Astrocyte (in vitro differentiated cells and primary cell): Measurements from ENCODE around the gene KRT76.

ENCODE experiments used
- EZH2 ChIP-seq: IDR thresholded peaks from 2 replicates; pipeline ENCODE4 v1.6.1; 2012; ENCODE audit warnings: mild to moderate bottlenecking, low read length, inconsistent platforms; ENCODE audit not compliant: insufficient read depth
- TF ChIP-seq, protein P1 (sequence below): IDR thresholded peaks from 2 replicates; pipeline ENCODE4 v1.5.1; 2011; ENCODE audit warnings: low read depth, mild to moderate bottlenecking, inconsistent platforms, low read length, moderate library complexity; ENCODE audit not compliant: insufficient read depth

DNA sequence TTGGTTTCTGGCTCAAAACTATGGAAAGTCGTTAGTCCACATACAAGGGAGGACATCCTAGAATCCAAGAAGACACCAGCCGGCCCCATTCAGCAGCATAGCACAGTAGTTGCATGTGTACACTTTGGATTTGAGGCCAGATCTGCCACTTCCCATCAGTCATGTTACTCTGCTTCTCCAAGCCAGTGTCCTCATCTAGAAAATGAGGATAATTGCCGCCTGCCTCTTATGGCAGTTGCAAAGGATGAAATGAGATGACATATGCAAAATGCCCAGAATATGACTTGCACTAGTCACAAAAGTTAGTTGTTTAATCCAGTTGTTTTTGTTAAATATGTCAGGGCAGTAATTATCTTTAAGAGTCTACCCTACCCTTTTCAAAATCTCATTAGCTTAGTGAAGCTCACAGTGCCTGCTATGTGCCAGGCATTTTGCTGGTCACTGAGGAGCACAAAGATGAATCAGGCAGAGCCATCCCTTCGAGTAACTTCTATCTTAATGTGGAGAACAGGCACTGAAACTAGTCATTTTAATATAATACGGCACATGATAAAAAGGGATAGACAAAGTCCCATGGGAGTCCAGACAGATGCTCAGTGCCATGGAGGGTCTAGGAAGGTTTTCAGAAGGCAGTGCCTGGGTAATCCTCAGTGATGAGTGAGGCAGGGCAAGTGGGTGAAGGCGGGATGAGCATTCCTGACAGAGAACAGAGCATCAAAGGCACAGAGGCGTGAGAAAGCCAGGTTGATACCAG, 6.6 kb upstream of the KRT76 start:
- TF ChIP-seq, protein P1, sequence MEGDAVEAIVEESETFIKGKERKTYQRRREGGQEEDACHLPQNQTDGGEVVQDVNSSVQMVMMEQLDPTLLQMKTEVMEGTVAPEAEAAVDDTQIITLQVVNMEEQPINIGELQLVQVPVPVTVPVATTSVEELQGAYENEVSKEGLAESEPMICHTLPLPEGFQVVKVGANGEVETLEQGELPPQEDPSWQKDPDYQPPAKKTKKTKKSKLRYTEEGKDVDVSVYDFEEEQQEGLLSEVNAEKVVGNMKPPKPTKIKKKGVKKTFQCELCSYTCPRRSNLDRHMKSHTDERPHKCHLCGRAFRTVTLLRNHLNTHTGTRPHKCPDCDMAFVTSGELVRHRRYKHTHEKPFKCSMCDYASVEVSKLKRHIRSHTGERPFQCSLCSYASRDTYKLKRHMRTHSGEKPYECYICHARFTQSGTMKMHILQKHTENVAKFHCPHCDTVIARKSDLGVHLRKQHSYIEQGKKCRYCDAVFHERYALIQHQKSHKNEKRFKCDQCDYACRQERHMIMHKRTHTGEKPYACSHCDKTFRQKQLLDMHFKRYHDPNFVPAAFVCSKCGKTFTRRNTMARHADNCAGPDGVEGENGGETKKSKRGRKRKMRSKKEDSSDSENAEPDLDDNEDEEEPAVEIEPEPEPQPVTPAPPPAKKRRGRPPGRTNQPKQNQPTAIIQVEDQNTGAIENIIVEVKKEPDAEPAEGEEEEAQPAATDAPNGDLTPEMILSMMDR, result no peak
- no peak for TF ChIP-seq EZH2
